Tongue (tissue), 2 donors: ENCODE results near the gene CNTN2. TPM values are rescaled to one million over a fixed set of nuclear protein-coding genes. Genes with fewer than 3 reads are reported as not detected.

Source experiments
- DNase-seq: peaks from one replicate; pipeline ENCODE4 v3.0.0-alpha.2; 2015
- total RNA-seq: library from RNA; depleted of rRNA; stranded (reverse); fragments of >200 nt; gene quantifications from one replicate; pipeline ENCODE4 v1.2.3, GENCODE V29; 2014

Gene CNTN2
- 3.1 TPM for total RNA-seq

- DNase-seq = peak; percentile 37
Measured at GRCh38 chr1:205042911-205043806, at the start of gene CNTN2. Gene CNTN2 (plus strand): TSS chr1:205043212. CDS start chr1:205053186, 9,974 bp downstream.

- DNase-seq = no peak
Measured at GRCh38 chr1:204994086-204994862, 48.7 kb upstream of the CNTN2 start.

- DNase-seq = no peak
Measured at GRCh38 chr1:204996981-204997380, 46.0 kb upstream of the CNTN2 start.

- DNase-seq = peak; percentile 75
Measured at GRCh38 chr1:204997591-204998355, 45.2 kb upstream of the CNTN2 start.

- no peak for DNase-seq
Measured at GRCh38 chr1:205001162-205001561, 41.9 kb upstream of the CNTN2 start.

- no peak for DNase-seq
Measured at GRCh38 chr1:205002705-205003104, 40.3 kb upstream of the CNTN2 start.

- DNase-seq = no peak
Measured at GRCh38 chr1:205003358-205004131, 39.5 kb upstream of the CNTN2 start.

- DNase-seq = no peak
Measured at GRCh38 chr1:205004351-205004750, 38.7 kb upstream of the CNTN2 start.

GRCh38 chr1:205008896-205009295 is 34.1 kb upstream of the CNTN2 start:
- no peak for DNase-seq

GRCh38 chr1:205009670-205010069 is 33.3 kb upstream of the CNTN2 start:
- DNase-seq = no peak

- peak; percentile 54 for DNase-seq
Measured at GRCh38 chr1:205012391-205013140, 30.4 kb upstream of the CNTN2 start.

GRCh38 chr1:205013683-205014367 is 29.2 kb upstream of the CNTN2 start:
- DNase-seq = peak; percentile 79

- no peak for DNase-seq
Measured at GRCh38 chr1:205014783-205015182, 28.2 kb upstream of the CNTN2 start.

- no peak for DNase-seq
Measured at GRCh38 chr1:205015241-205015640, 27.8 kb upstream of the CNTN2 start.

GRCh38 chr1:205016075-205016474 is 26.9 kb upstream of the CNTN2 start:
- no peak for DNase-seq

GRCh38 chr1:205016584-205016983 is 26.4 kb upstream of the CNTN2 start:
- DNase-seq = no peak

GRCh38 chr1:205017001-205017400 is 26.0 kb upstream of the CNTN2 start:
- DNase-seq = no peak

- no peak for DNase-seq
Measured at GRCh38 chr1:205017766-205018165, 25.2 kb upstream of the CNTN2 start.

- DNase-seq = no peak
Measured at GRCh38 chr1:205018381-205018780, 24.6 kb upstream of the CNTN2 start.

- no peak for DNase-seq
Measured at GRCh38 chr1:205020466-205020865, 22.5 kb upstream of the CNTN2 start.
